Nephron (organoid): ENCODE results near the gene KIAA0319L.

ENCODE experiments used
- H3K27ac Mint-ChIP-seq, 3 experiments: 2 replicates each; pipeline ENCODE4 v1.8.0; 2020; ENCODE audit warnings: mixed read lengths in 3 of 3, mild to moderate bottlenecking in 2 of 3, moderate library complexity in 1 of 3
- H3K27me3 Mint-ChIP-seq: 2 replicates; pipeline ENCODE4 v1.8.0; 2021; ENCODE audit warnings: low read depth, mild to moderate bottlenecking, moderate library complexity, mixed read lengths
- H3K36me3 Mint-ChIP-seq: 2 replicates; pipeline ENCODE4 v1.8.0; 2020; ENCODE audit warnings: low read depth, mixed read lengths
- H3K4me1 Mint-ChIP-seq: 2 replicates; pipeline ENCODE4 v1.8.0; 2020; ENCODE audit warnings: mixed read lengths
- H3K4me3 Mint-ChIP-seq, 3 experiments: 2 replicates each; pipeline ENCODE4 v1.8.0; 2020; ENCODE audit warnings: mild to moderate bottlenecking in 3 of 3, mixed read lengths in 3 of 3, moderate library complexity in 2 of 3
- H3K9me3 Mint-ChIP-seq: 2 replicates; pipeline ENCODE4 v1.8.0; 2020; ENCODE audit warnings: mixed read lengths
- CTCF ChIP-seq, 3 experiments: fragments of 200-600 bp; sonication (generic); IDR thresholded peaks; one replicate each; pipeline ENCODE4 v1.5.0; 2021; ENCODE audit warnings: antibody characterized with exemption in 3 of 3; ENCODE audit not compliant: unreplicated experiment in 3 of 3

Gene KIAA0319L

GRCh38 chr1:35592991-35593769 is 36.0 kb upstream of the KIAA0319L start:
- Mint-ChIP-seq H3K9me3 (no peaks in the 10 kb centered on the region), H3K27ac (no peak overlapping the region), H3K36me3 (no peaks in the 10 kb centered on the region), H3K27me3 (no peaks in the 10 kb centered on the region), H3K4me3 (no peak overlapping the region), H3K4me1 (no peaks in the 10 kb centered on the region)
- no peak for TF ChIP-seq CTCF (IDR thresholded peaks at IDR 0.05; ENCODE audit: unreplicated experiment in 3 of 3)

- H3K4me3 Mint-ChIP-seq, result no peak overlapping the region
- no peak for TF ChIP-seq CTCF (IDR thresholded peaks at IDR 0.05; ENCODE audit: unreplicated experiment in 3 of 3)
- no peaks in the 10 kb centered on the region for H3K27me3 Mint-ChIP-seq
- H3K4me1 Mint-ChIP-seq, result no peaks in the 10 kb centered on the region
- no peaks in the 10 kb centered on the region for H3K9me3 Mint-ChIP-seq
- no peaks in the 10 kb centered on the region for H3K36me3 Mint-ChIP-seq
- no peak overlapping the region for H3K27ac Mint-ChIP-seq
Observed at GRCh38 chr1:35591211-35591610, 34.0 kb upstream of the KIAA0319L start.

- no peak for TF ChIP-seq CTCF (IDR thresholded peaks at IDR 0.05; ENCODE audit: unreplicated experiment in 3 of 3)
- no peaks in the 10 kb centered on the region for H3K4me1 Mint-ChIP-seq
- H3K27me3 Mint-ChIP-seq, result no peaks in the 10 kb centered on the region
- H3K9me3 Mint-ChIP-seq, result no peaks in the 10 kb centered on the region
- no peaks in the 10 kb centered on the region for H3K36me3 Mint-ChIP-seq
- H3K27ac Mint-ChIP-seq, result no peak overlapping the region
- no peak overlapping the region for H3K4me3 Mint-ChIP-seq
Observed at GRCh38 chr1:35590476-35591040, 33.4 kb upstream of the KIAA0319L start.

GRCh38 chr1:35589516-35590427 is 32.6 kb upstream of the KIAA0319L start:
- H3K4me1 Mint-ChIP-seq, result no peaks in the 10 kb centered on the region
- no peaks in the 10 kb centered on the region for H3K9me3 Mint-ChIP-seq
- H3K27ac Mint-ChIP-seq, result no peak overlapping the region
- TF ChIP-seq CTCF (IDR thresholded peaks at IDR 0.05; ENCODE audit: unreplicated experiment in 3 of 3), result no peak
- H3K36me3 Mint-ChIP-seq, result no peaks in the 10 kb centered on the region
- H3K27me3 Mint-ChIP-seq, result no peaks in the 10 kb centered on the region
- H3K4me3 Mint-ChIP-seq, result no peak overlapping the region

DNA sequence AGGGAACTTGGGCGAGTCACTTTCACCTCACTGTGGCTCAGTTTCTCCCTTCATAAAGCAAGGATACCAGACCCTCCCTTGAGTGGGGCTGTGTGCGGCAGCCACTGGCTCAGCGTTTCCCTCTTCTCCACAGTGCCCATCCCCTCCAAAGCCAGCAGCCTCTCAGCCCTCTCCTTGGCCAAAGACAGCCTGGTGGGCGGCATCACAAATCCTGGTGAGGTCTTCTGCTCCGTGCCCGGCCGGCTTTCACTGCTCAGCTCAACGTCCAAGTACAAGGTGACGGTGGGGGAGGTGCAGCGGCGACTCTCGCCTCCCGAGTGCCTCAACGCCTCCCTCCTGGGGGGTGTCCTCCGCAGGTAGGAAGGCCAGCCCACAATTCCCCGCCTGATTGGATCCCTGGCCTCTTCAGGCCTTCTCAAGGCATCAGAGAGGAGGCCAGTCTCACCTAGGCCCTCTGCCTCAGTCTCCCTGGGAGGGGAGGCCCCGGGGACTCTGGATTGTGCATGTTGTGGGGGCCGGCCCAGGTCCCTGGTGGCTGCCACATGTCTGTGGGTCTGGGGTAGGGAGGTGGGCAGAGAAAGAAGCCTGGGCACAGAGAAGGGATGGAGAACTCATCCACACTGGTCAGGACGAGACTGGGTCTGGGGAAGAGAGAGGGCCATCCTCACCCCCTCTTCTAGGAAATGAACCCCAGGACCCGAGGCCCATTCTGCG is 31.2 kb upstream of the KIAA0319L start:
- Mint-ChIP-seq H3K9me3 (no peaks in the 10 kb centered on the region), H3K4me1 (no peaks in the 10 kb centered on the region), H3K27ac (no peak overlapping the region), H3K36me3 (no peaks in the 10 kb centered on the region), H3K27me3 (peaks cover 4% of the 10 kb centered on the region), H3K4me3 (no peak overlapping the region)
- no peak for TF ChIP-seq CTCF (IDR thresholded peaks at IDR 0.05; ENCODE audit: unreplicated experiment in 3 of 3)
